IMR-90 (cell line): ENCODE measurements around the gene BPIFA1. TPM values are rescaled to one million over a fixed set of nuclear protein-coding genes. Genes with fewer than 3 reads are reported as not detected.

ENCODE experiments used
- ATAC-seq: fragments of 200-7000 bp; cut with Tn5 transposase; 2 replicates; pipeline ENCODE4 v1.9.1; 2020; ENCODE audit warnings: low read depth, mild to moderate bottlenecking, moderate library complexity
- BruUV-seq: library from RNA; stranded (reverse); fragments of 400-500 nt; replicated peaks from 2 replicates; lab custom pipeline; 2021; lab: Mats Ljungman, UMichigan
- CTCF ChIA-PET: fragments of 300-600 bp; formaldehyde crosslinking; extraction: SDS; loops from one replicate; lab custom pipeline; 2021; ENCODE audit warnings: antibody characterized with exemption; lab: Yijun Ruan, JAX
- POLR2A ChIA-PET: fragments of 300-600 bp; sonication (Branson Sonifier 250); formaldehyde crosslinking; loops from one replicate; lab custom pipeline; 2022; ENCODE audit warnings: antibody characterized with exemption; ENCODE audit not compliant: unreplicated experiment; lab: Charles Lee
- DNase-seq: peaks from one replicate; pipeline ENCODE4 v3.0.0; 2013
- H2AFZ ChIP-seq: replicated peaks from 2 replicates; pipeline ENCODE3; 2013; ENCODE audit warnings: low read length, mild to moderate bottlenecking; ENCODE audit not compliant: poor library complexity
- H2AK5ac ChIP-seq: 2 replicates; pipeline ENCODE4 v1.6.1; 2013; ENCODE audit warnings: low read depth, low read length, inconsistent platforms
- H2AK9ac ChIP-seq: replicated peaks from 2 replicates; pipeline ENCODE3; 2013; ENCODE audit warnings: mild to moderate bottlenecking, low read depth, low read length, moderate library complexity; ENCODE audit not compliant: poor library complexity
- H2BK120ac ChIP-seq: 2 replicates; pipeline ENCODE4 v1.6.1; 2013; ENCODE audit warnings: low read depth, low read length, inconsistent platforms
- H2BK15ac ChIP-seq: 3 replicates; pipeline ENCODE4 v1.6.1; 2013; ENCODE audit warnings: low read depth, low read length, inconsistent platforms
- H2BK20ac ChIP-seq: 2 replicates; pipeline ENCODE4 v1.6.1; 2013; ENCODE audit warnings: low read depth, mild to moderate bottlenecking, inconsistent platforms, low read length, moderate library complexity
- H2BK5ac ChIP-seq: 2 replicates; pipeline ENCODE4 v1.6.1; 2013; ENCODE audit warnings: mild to moderate bottlenecking, low read depth, low read length, inconsistent platforms; ENCODE audit not compliant: poor library complexity, severe bottlenecking
- H3K14ac ChIP-seq: replicated peaks from 2 replicates; pipeline ENCODE4 v1.6.1; 2013; ENCODE audit warnings: low read depth, low read length, inconsistent platforms
- H3K18ac ChIP-seq: 2 replicates; pipeline ENCODE4 v1.6.1; 2013; ENCODE audit warnings: low read depth, low read length, control low read depth
- H3K23ac ChIP-seq: 2 replicates; pipeline ENCODE4 v1.6.1; 2013; ENCODE audit warnings: low read depth, low read length, inconsistent platforms
- H3K27ac ChIP-seq: 2 replicates; pipeline ENCODE4 v1.5.1; 2013; ENCODE audit warnings: mild to moderate bottlenecking, control low read depth, low read length; ENCODE audit not compliant: insufficient read depth
- H3K27me3 ChIP-seq: 2 replicates; pipeline ENCODE4 v1.6.1; 2013; ENCODE audit warnings: low read length; ENCODE audit not compliant: control insufficient read depth, insufficient read depth
- H3K36me3 ChIP-seq: 2 replicates; pipeline ENCODE4 v1.6.1; 2013; ENCODE audit warnings: low read length, mixed read lengths; ENCODE audit not compliant: control insufficient read depth, insufficient read depth
- H3K4ac ChIP-seq: 2 replicates; pipeline ENCODE4 v1.6.1; 2013; ENCODE audit warnings: low read depth, low read length, inconsistent platforms
- H3K4me1 ChIP-seq: 2 replicates; pipeline ENCODE4 v1.6.1; 2013; ENCODE audit warnings: low read length, mixed read lengths; ENCODE audit not compliant: control insufficient read depth, insufficient read depth
- H3K4me2 ChIP-seq: 2 replicates; pipeline ENCODE4 v1.6.1; 2013; ENCODE audit warnings: low read depth, mild to moderate bottlenecking, control low read depth, low read length, moderate library complexity
- H3K4me3 ChIP-seq: 2 replicates; pipeline ENCODE4 v1.5.1; 2013; ENCODE audit warnings: low read depth, mild to moderate bottlenecking, control low read depth, low read length, moderate library complexity; ENCODE audit not compliant: insufficient read depth
- H3K56ac ChIP-seq: 2 replicates; pipeline ENCODE4 v1.6.1; 2013; ENCODE audit warnings: low read length, inconsistent platforms; ENCODE audit not compliant: insufficient read depth; ENCODE audit errors: extremely low read depth
- H3K79me1 ChIP-seq, 2 experiments: 2 replicates each; pipeline ENCODE4 v1.6.1; 2013; ENCODE audit warnings: low read length in 2 of 2, inconsistent platforms in 1 of 2, low read depth in 1 of 2
- H3K9ac ChIP-seq: 2 replicates; pipeline ENCODE4 v1.6.1; 2013; ENCODE audit warnings: low read depth, low read length, control low read depth
- H3K9me1 ChIP-seq: 2 replicates; pipeline ENCODE4 v1.6.1; 2013; ENCODE audit warnings: low read length, inconsistent platforms; ENCODE audit not compliant: insufficient read depth
- H3K9me3 ChIP-seq: 2 replicates; pipeline ENCODE4 v1.6.1; 2013; ENCODE audit warnings: low read length; ENCODE audit not compliant: control insufficient read depth, insufficient read depth
- H4K20me1 ChIP-seq: 2 replicates; pipeline ENCODE4 v1.6.1; 2013; ENCODE audit warnings: low read length, inconsistent platforms; ENCODE audit not compliant: insufficient read depth
- H4K5ac ChIP-seq: 2 replicates; pipeline ENCODE4 v1.6.1; 2013; ENCODE audit warnings: mild to moderate bottlenecking, low read depth, low read length, control low read depth
- H4K8ac ChIP-seq, 2 experiments: 2 replicates each; pipeline ENCODE4 v1.6.1; 2013; ENCODE audit warnings: low read depth in 2 of 2, low read length in 2 of 2, control low read depth in 1 of 2, inconsistent platforms in 1 of 2
- H4K91ac ChIP-seq: 2 replicates; pipeline ENCODE4 v1.6.1; 2013; ENCODE audit warnings: low read depth, low read length, inconsistent platforms; ENCODE audit not compliant: insufficient read depth
- BHLHE40 ChIP-seq: fragments of 150-350 bp; IDR thresholded peaks from 2 replicates; pipeline ENCODE4 v1.6.1; 2016; ENCODE audit warnings: mild to moderate bottlenecking, low read depth, low read length
- CEBPB ChIP-seq: IDR thresholded peaks from 2 replicates; pipeline ENCODE4 v1.6.1; 2012; ENCODE audit warnings: low read depth, low read length, improper control_type of control experiment
- CHD1 ChIP-seq: IDR thresholded peaks from 2 replicates; pipeline ENCODE4 v1.6.1; 2012; ENCODE audit warnings: low read depth, low read length, improper control_type of control experiment
- FOS ChIP-seq: fragments of 150-350 bp; IDR thresholded peaks from 2 replicates; pipeline ENCODE4 v1.6.1; 2016; ENCODE audit warnings: low read depth, low read length
- MAFK ChIP-seq: IDR thresholded peaks from 2 replicates; pipeline ENCODE4 v1.6.1; 2012; ENCODE audit warnings: low read depth, low read length, improper control_type of control experiment
- MAZ ChIP-seq: IDR thresholded peaks from 2 replicates; pipeline ENCODE4 v1.6.1; 2012; ENCODE audit warnings: low read depth, mild to moderate bottlenecking, low read length, improper control_type of control experiment, moderate library complexity, borderline replicate concordance
- MXI1 ChIP-seq: IDR thresholded peaks from 2 replicates; pipeline ENCODE4 v1.6.1; 2012; ENCODE audit warnings: low read depth, mild to moderate bottlenecking, low read length, moderate library complexity, borderline replicate concordance
- NFE2L2 ChIP-seq: fragments of 150-350 bp; IDR thresholded peaks from 2 replicates; pipeline ENCODE4 v1.6.1; 2016; ENCODE audit warnings: low read depth, mild to moderate bottlenecking, low read length
- POLR2A ChIP-seq: IDR thresholded peaks from 2 replicates; pipeline ENCODE4 v1.6.1; 2012; ENCODE audit warnings: mild to moderate bottlenecking, low read depth, low read length
- RAD21 ChIP-seq: IDR thresholded peaks from 2 replicates; pipeline ENCODE4 v1.6.1; 2012; ENCODE audit warnings: low read length, improper control_type of control experiment
- RCOR1 ChIP-seq: IDR thresholded peaks from 2 replicates; pipeline ENCODE4 v1.6.1; 2012; ENCODE audit warnings: mild to moderate bottlenecking, low read length, improper control_type of control experiment; ENCODE audit not compliant: insufficient replicate concordance
- RFX5 ChIP-seq: IDR thresholded peaks from 2 replicates; pipeline ENCODE4 v1.8.0; 2012; ENCODE audit warnings: low read depth, mild to moderate bottlenecking, low read length, moderate library complexity
- SMC3 ChIP-seq: fragments of 150-350 bp; IDR thresholded peaks from 2 replicates; pipeline ENCODE4 v1.6.1; 2016; ENCODE audit warnings: low read depth, mild to moderate bottlenecking, antibody characterized with exemption, low read length, moderate library complexity
- USF2 ChIP-seq: fragments of 150-350 bp; IDR thresholded peaks from 2 replicates; pipeline ENCODE4 v1.6.1; 2017; ENCODE audit warnings: mild to moderate bottlenecking, antibody characterized with exemption, low read length, low read depth
- WGBS, 2 experiments: methylation state at CpG; one replicate each; pipeline versions ENCODE4 v1.1.5 to v1.1.7; 2013; ENCODE audit warnings: missing lambda C conversion rate in 2 of 2; ENCODE audit not compliant: insufficient read length in 1 of 2; ENCODE audit errors: extremely low coverage in 2 of 2; 5-methylcytosine and 5-hydroxymethylcytosine counted together
- dilution Hi-C: fragments of 300-500 bp; cut with HindIII; formaldehyde crosslinking; loops from one replicate; pipeline ENCODE4 v1.14.3; 2018; ENCODE audit warnings: low sequenced_read_pairs; ENCODE audit not compliant: unreplicated experiment
- in situ Hi-C: fragments of 300-500 bp; cut with MboI; formaldehyde crosslinking; loops from 3 replicates; pipeline ENCODE4 v1.14.3; 2019; ENCODE audit warnings: low sequenced_read_pairs, inconsistent platforms, mixed read lengths
- intact Hi-C: fragments of 100-400 bp; cut with micrococcal nuclease; formaldehyde crosslinking; loops from 2 replicates; pipeline ENCODE4 v1.10.0; 2022
- polyA plus RNA-seq, 3 experiments: library from polyadenylated mRNA; depleted of rRNA; stranded (reverse); fragments of >200 nt; gene quantifications; 2 replicates each; pipeline ENCODE4 v1.2.3, GENCODE V29; 2012; ENCODE audit warnings: low replicate concordance in 1 of 3
- total RNA-seq: library from RNA; depleted of rRNA; stranded (reverse); fragments of >200 nt; gene quantifications from 2 replicates; pipeline ENCODE4 v1.2.3, GENCODE V29; 2012
- TF ChIP-seq, protein P1 (sequence below): fragments of 150-350 bp; IDR thresholded peaks from 2 replicates; pipeline ENCODE4 v1.6.1; 2016; ENCODE audit warnings: low read depth, mild to moderate bottlenecking, low read length, moderate library complexity, borderline replicate concordance
- TF ChIP-seq, protein P2 (sequence below): conservative IDR thresholded peaks from 2 replicates; pipeline ENCODE4 v1.5.1; 2012; ENCODE audit warnings: mild to moderate bottlenecking, low read depth, low read length, improper control_type of control experiment

BPIFA1 gene
- total and polyA plus RNA-seq, 2 of the 4 experiments (the other 2 are of a cell fraction) = not detected

DNA sequence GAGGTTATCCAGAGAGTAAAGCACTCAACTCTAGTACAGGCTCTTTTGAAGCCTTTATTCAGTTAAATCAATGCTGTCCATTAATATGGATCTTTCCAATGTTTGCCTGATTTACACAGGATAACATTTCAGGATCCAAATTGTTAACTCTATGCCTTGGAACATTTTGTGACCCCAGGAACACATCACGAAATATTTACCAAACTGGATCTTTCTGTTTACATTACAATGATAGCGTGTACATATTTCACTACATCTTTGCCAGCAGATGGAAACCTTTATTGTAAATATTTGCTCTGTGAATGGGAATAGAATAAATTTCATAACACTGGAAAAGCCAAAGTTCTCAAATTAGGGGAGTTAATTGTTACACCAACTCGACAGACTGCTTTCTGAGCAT, 44.3 kb upstream of the BPIFA1 start:
- Histone ChIP-seq H2AFZ (no peak overlapping the region), H4K8ac (no peak overlapping the region), H2AK5ac (no peak overlapping the region), H4K20me1 (no peaks in the 10 kb centered on the region), H3K23ac (no peak overlapping the region), H2BK120ac (no peak overlapping the region), H3K9ac (no peak overlapping the region), H3K4me3 (no peak overlapping the region), H3K4me2 (no peak overlapping the region), H3K9me1 (no peaks in the 10 kb centered on the region), H3K27me3 (no peaks in the 10 kb centered on the region), H3K14ac (no peak overlapping the region), H2BK15ac (no peak overlapping the region), H3K4ac (no peak overlapping the region), H2BK5ac (no peak overlapping the region), H4K91ac (no peak overlapping the region), H3K27ac (no peak overlapping the region), H4K5ac (no peak overlapping the region), H2AK9ac (no peak overlapping the region), H3K79me1 (no peaks in the 10 kb centered on the region), H3K4me1 (no peaks in the 10 kb centered on the region), H2BK20ac (no peak overlapping the region), H3K18ac (no peak overlapping the region), H3K36me3 (no peaks in the 10 kb centered on the region), H3K9me3 (no peaks in the 10 kb centered on the region), H3K56ac (no peak overlapping the region)
- TF ChIP-seq RAD21 (no peak), BHLHE40 (no peak), MAZ (no peak), MAFK (no peak), RFX5 (no peak), RCOR1 (no peak), CEBPB (no peak), SMC3 (no peak), POLR2A (no peak), CHD1 (no peak), MXI1 (no peak), USF2 (no peak), NFE2L2 (no peak), FOS (no peak)
- TF ChIP-seq, protein P1, sequence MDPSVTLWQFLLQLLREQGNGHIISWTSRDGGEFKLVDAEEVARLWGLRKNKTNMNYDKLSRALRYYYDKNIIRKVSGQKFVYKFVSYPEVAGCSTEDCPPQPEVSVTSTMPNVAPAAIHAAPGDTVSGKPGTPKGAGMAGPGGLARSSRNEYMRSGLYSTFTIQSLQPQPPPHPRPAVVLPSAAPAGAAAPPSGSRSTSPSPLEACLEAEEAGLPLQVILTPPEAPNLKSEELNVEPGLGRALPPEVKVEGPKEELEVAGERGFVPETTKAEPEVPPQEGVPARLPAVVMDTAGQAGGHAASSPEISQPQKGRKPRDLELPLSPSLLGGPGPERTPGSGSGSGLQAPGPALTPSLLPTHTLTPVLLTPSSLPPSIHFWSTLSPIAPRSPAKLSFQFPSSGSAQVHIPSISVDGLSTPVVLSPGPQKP = no peak
- TF ChIP-seq, protein P2, sequence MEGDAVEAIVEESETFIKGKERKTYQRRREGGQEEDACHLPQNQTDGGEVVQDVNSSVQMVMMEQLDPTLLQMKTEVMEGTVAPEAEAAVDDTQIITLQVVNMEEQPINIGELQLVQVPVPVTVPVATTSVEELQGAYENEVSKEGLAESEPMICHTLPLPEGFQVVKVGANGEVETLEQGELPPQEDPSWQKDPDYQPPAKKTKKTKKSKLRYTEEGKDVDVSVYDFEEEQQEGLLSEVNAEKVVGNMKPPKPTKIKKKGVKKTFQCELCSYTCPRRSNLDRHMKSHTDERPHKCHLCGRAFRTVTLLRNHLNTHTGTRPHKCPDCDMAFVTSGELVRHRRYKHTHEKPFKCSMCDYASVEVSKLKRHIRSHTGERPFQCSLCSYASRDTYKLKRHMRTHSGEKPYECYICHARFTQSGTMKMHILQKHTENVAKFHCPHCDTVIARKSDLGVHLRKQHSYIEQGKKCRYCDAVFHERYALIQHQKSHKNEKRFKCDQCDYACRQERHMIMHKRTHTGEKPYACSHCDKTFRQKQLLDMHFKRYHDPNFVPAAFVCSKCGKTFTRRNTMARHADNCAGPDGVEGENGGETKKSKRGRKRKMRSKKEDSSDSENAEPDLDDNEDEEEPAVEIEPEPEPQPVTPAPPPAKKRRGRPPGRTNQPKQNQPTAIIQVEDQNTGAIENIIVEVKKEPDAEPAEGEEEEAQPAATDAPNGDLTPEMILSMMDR = no peak
- CTCF ChIA-PET = no interaction called here
- in situ Hi-C loops (no loop called here), intact Hi-C loops (no loop called here), dilution Hi-C loops (no loop called here)
- BruUV-seq = no TSS peak
- no peak for ATAC-seq
- POLR2A ChIA-PET = interaction anchor here (0.7 kb wide), 1 partner anchor 448 kb away, joined by 10 read pairs; no protein-coding TSS in a partner anchor
- no CpG with 5 or more reads among the region's 3 CpGs for WGBS, 2 experiments
- DNase-seq = no peak
